Mucosa of stomach (tissue), 1 donor: ENCODE measurements around the gene CYP19A1.

Source experiments
- H3K27me3 ChIP-seq: one replicate; pipeline ENCODE4 v1.7.0; 2013; ENCODE audit warnings: mild to moderate bottlenecking, low read length; ENCODE audit not compliant: control insufficient read depth, insufficient read depth
- H3K36me3 ChIP-seq: one replicate; pipeline ENCODE4 v1.7.0; 2013; ENCODE audit warnings: low read length; ENCODE audit not compliant: control insufficient read depth, insufficient read depth
- H3K4me1 ChIP-seq: one replicate; pipeline ENCODE4 v1.7.0; 2013; ENCODE audit warnings: mild to moderate bottlenecking, low read length; ENCODE audit not compliant: control insufficient read depth, insufficient read depth
- H3K4me3 ChIP-seq: one replicate; pipeline ENCODE4 v1.7.0; 2013; ENCODE audit warnings: low read length
- H3K9ac ChIP-seq: one replicate; pipeline ENCODE4 v1.7.0; 2013; ENCODE audit warnings: mild to moderate bottlenecking, low read length, moderate library complexity
- H3K9me3 ChIP-seq: one replicate; pipeline ENCODE4 v1.7.0; 2013; ENCODE audit warnings: mild to moderate bottlenecking, low read length, moderate library complexity; ENCODE audit not compliant: control insufficient read depth
- donor health status: Pancreatic carcinoma.

Gene CYP19A1

GRCh38 chr15:51356147-51356546 lies 17.8 kb upstream of the CYP19A1 start:
- Histone ChIP-seq H3K27me3 (no peaks in the 10 kb centered on the region), H3K9ac (no peak overlapping the region), H3K4me3 (no peak overlapping the region), H3K36me3 (no peaks in the 10 kb centered on the region), H3K9me3 (no peaks in the 10 kb centered on the region), H3K4me1 (peaks cover 13% of the 10 kb centered on the region)

DNA sequence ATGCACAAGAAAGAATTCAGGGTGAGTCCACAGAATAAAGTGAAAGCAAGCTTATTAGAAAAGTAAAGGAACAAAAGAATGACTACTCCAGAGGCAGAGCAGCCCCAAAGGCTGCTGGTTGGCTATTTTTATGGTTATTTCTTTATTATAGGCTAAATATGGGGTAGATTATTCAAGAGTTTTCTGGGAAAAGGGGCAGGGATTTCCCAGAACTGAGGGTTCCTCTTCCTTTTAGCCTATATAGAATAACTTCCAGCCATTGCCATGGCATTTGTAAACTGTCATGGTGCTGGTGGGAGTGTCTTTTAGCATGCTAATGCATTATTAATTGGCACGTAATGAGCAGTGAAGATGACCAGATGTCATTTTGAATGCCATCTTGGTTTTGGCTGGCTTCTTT lies 16.7 kb upstream of the CYP19A1 start:
- peaks cover 13% of the 10 kb centered on the region for H3K4me1 ChIP-seq
- H3K9ac ChIP-seq = no peak overlapping the region
- H3K36me3 ChIP-seq = no peaks in the 10 kb centered on the region
- no peak overlapping the region for H3K4me3 ChIP-seq
- H3K9me3 ChIP-seq = no peaks in the 10 kb centered on the region
- H3K27me3 ChIP-seq = no peaks in the 10 kb centered on the region

DNA sequence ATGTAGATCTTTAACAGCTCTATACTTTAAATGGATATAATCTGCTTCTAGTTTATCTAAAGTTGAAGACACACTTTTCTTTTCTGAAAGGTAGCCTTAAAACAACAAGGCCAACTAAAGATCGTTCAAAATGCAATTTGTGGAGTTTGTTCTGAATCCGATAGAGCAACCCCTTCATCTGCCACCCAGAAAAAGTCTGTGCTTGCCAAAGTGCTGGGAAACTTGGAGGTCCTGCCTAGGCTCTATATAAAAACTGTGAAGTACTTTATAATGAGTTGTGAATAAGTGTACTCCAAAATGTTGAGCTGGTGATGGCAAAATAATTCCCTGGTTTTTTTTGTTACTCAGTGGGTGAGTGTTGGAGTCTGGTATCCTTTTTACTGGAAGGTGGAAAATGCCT lies 15.6 kb upstream of the CYP19A1 start:
- H3K4me1 ChIP-seq = peaks cover 17% of the 10 kb centered on the region
- H3K27me3 ChIP-seq = no peaks in the 10 kb centered on the region
- H3K36me3 ChIP-seq = no peaks in the 10 kb centered on the region
- no peak overlapping the region for H3K4me3 ChIP-seq
- H3K9ac ChIP-seq = no peak overlapping the region
- H3K9me3 ChIP-seq = no peaks in the 10 kb centered on the region

- H3K27me3 ChIP-seq = no peaks in the 10 kb centered on the region
- H3K4me1 ChIP-seq = peaks cover 22% of the 10 kb centered on the region
- no peaks in the 10 kb centered on the region for H3K9me3 ChIP-seq
- H3K9ac ChIP-seq = no peak overlapping the region
- no peaks in the 10 kb centered on the region for H3K36me3 ChIP-seq
- no peak overlapping the region for H3K4me3 ChIP-seq
These were observed 12.3 kb upstream of the CYP19A1 start for GRCh38 chr15:51350723-51351122.

- H3K9ac ChIP-seq = no peak overlapping the region
- peaks cover 22% of the 10 kb centered on the region for H3K4me1 ChIP-seq
These were observed 10.9 kb upstream of the CYP19A1 start for GRCh38 chr15:51349156-51349844.

DNA sequence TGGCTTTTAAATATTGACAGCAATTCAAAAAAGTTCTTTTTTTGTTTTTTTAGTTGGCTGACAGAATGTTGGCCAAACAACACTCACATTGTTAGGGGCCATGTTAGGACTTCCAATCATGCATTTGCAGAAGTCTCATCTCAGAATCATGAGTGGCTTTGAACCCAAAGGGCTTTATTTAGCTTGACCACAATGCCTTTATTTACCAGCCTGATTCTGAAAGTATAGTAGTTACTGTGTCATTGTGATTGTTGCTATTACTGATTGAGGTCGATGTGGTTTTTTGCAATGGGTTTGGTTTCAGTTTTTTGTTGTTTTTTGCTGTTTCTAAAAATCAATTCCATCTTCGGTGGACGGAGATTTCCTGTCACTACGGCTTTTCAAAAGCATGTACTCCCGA lies 10.3 kb upstream of the CYP19A1 start:
- Histone ChIP-seq H3K27me3 (no peaks in the 10 kb centered on the region), H3K9me3 (no peaks in the 10 kb centered on the region), H3K4me1 (peaks cover 22% of the 10 kb centered on the region), H3K4me3 (no peak overlapping the region), H3K36me3 (no peaks in the 10 kb centered on the region), H3K9ac (no peak overlapping the region)

More at GRCh38 chr15:51349156-51349844, 10.9 kb upstream of the CYP19A1 start:
- no peaks in the 10 kb centered on the region for H3K27me3 ChIP-seq
- no peaks in the 10 kb centered on the region for H3K36me3 ChIP-seq
- no peaks in the 10 kb centered on the region for H3K9me3 ChIP-seq
- no peak overlapping the region for H3K4me3 ChIP-seq

GRCh38 chr15:51346136-51346535 lies 7.7 kb upstream of the CYP19A1 start:
- peaks cover 6% of the 10 kb centered on the region for H3K27me3 ChIP-seq
- H3K4me3 ChIP-seq = no peak overlapping the region
- no peaks in the 10 kb centered on the region for H3K9me3 ChIP-seq
- peaks cover 18% of the 10 kb centered on the region for H3K4me1 ChIP-seq
- no peak overlapping the region for H3K9ac ChIP-seq
- no peaks in the 10 kb centered on the region for H3K36me3 ChIP-seq

GRCh38 chr15:51343466-51343865 lies 5.1 kb upstream of the CYP19A1 start:
- peaks cover 12% of the 10 kb centered on the region for H3K27me3 ChIP-seq
- no peaks in the 10 kb centered on the region for H3K9me3 ChIP-seq
- peaks cover 12% of the 10 kb centered on the region for H3K4me1 ChIP-seq
- no peaks in the 10 kb centered on the region for H3K36me3 ChIP-seq
- no peak overlapping the region for H3K4me3 ChIP-seq
- no peak overlapping the region for H3K9ac ChIP-seq

DNA sequence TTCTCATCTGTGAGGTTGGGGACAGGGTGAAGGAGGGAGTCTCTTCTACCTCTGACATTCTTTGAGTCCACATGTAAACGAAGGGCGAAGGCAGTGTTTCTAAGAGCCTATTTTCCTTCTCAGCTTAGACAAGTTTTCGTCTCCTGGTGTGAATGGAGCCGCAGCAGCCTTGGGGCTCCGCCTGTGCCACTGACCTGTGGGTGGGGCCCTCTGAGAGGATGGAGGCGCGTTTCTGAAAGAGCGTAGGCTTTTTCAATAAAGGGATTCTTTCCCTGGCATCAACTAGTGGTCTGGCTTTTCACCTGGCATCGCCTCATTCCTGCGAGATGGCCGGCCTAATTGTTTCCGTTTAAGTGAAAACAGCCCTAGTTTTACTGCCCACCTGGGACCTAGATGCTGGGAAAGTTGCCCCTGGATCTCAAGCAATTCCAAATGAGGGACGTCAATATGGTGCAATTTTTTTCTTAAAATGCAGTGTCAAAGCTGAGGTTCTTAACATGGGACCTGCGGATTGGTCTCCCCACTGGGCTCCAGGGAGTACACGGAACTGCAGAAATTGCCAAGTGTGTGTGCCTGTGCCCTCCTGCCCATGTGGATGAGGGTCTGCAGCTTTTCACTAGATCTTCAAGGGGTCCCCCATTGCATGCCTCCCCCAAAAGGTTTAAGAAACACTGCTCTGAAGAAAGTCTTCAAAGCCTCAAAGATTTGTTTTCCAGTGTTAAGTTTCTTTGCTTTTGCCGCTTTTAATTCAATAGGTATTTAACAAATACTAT lies 4.0 kb upstream of the CYP19A1 start:
- Histone ChIP-seq H3K36me3 (no peaks in the 10 kb centered on the region), H3K4me3 (peak overlapping the region; percentile 25), H3K27me3 (peaks cover 12% of the 10 kb centered on the region), H3K9me3 (no peaks in the 10 kb centered on the region), H3K4me1 (peaks cover 5% of the 10 kb centered on the region), H3K9ac (no peak overlapping the region)

DNA sequence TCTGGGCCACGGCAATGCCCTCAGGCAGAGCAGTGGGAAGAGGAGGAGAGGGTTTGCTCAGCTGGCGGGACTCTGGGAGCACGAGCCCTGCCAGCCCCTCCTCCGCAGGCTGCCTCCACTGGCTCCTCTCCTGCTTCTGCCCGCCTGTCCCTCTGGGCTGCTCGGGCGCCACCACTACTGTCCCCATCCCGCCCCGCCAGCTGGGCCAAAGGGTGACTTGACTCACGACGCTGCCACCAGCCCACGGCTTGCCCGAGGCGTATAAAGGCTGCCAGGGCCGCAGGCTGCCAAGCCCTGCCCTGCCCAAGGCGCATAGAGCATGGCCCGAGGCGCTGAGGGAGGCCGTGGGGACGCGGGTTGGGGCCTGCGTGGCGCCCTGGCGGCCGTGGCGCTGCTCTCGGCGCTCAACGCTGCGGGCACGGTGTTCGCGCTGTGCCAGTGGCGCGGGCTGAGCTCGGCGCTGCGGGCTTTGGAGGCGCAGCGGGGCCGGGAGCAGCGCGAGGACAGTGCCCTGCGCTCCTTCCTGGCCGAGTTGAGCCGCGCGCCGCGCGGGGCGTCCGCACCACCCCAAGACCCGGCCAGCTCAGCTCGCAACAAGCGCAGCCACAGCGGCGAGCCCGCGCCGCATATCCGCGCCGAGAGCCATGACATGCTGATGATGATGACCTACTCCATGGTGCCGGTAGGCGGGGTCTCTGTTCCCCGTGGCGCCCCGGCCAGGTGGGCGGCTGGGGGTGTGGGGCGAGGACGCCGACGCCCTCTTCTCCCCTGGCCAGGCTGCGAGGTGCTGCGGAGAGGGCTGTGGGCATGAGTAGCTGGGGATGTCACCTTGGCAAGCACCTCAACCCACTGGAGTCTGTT lies 3.2 kb upstream of the CYP19A1 start, which contains the start of gene GLDN:
Gene GLDN, plus strand, starts transcription at position 290 of the 861 bp plus-strand sequence. Its CDS starts 30 bp downstream, at position 320.
- H3K4me1 ChIP-seq = peaks cover 5% of the 10 kb centered on the region
- peaks cover 12% of the 10 kb centered on the region for H3K27me3 ChIP-seq
- no peaks in the 10 kb centered on the region for H3K9me3 ChIP-seq
- no peak within 1 kb of the TSS for H3K9ac ChIP-seq
- H3K4me3 ChIP-seq = peak within 1 kb of the TSS; percentile 25
- H3K36me3 ChIP-seq = no peaks in the 10 kb centered on the region

DNA sequence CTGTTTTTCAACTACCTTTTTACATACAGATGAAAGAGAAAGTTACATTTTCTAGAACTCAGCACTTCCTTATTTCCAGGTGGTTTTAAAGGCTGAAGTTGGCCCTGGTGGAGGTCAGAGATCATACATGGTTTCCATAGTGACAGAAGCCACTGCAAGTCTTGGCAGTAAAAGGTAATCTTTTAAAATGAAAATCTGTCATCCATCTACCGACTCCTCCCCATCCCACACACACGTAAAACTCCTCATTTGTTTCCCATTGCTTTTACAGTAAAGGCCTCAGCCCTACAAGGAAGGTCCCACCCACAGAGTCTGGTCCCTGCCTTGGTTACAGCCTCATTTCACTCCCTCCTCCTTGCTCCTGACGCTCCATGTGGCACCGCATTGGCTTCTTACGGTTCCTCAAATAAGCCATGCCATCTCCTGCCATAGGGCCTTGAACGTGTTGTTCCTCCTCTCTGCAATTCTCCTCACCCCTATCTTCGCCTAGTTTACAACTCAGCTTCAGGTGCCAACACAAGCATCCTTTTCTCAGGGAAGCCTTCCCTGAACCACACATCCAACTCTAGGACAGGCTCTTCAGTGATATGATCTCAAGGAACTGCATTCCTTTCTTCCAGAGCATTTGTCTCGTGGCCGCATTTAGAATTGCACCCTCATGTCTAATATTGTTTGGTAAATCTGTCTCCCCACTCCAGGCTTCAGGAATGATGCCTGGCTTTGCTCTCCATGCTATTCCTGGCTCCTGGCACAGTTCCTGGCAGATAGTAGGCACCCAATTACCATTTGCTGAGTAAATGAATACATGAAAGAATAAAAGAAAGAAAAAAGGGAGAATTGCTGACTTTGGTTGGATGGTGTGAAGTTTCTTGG lies 2.6 kb downstream of the CYP19A1 start:
- Histone ChIP-seq H3K36me3 (no peaks in the 10 kb centered on the region), H3K9me3 (no peaks in the 10 kb centered on the region), H3K9ac (no peak overlapping the region), H3K4me3 (no peak overlapping the region), H3K4me1 (no peaks in the 10 kb centered on the region), H3K27me3 (peaks cover 3% of the 10 kb centered on the region)
